CD4-positive, alpha-beta memory T cell (primary cell): ENCODE data around the gene SLC39A13. TPM values are rescaled to one million over a fixed set of nuclear protein-coding genes. Genes with fewer than 3 reads are reported as not detected.

Experiments used
- CTCF ChIA-PET: fragments of 350-600 bp; sonication (Branson Sonifier 250); formaldehyde crosslinking; loops from one replicate; lab custom pipeline; 2021; ENCODE audit warnings: inconsistent platforms; ENCODE audit not compliant: partially characterized antibody; lab: Charles Lee
- POLR2A ChIA-PET: fragments of 350-600 bp; sonication (Branson Sonifier 250); formaldehyde crosslinking; loops from one replicate; lab custom pipeline; 2021; ENCODE audit not compliant: partially characterized antibody; lab: Charles Lee
- DNase-seq, 5 donors: peaks; one replicate each; pipeline versions ENCODE4 v3.0.0 to v3.0.0-alpha.2; 2020 to 2022; ENCODE audit warnings: mixed read lengths in 1 of 5
- H3K27ac ChIP-seq: one replicate; pipeline ENCODE4 v1.7.0; 2013; ENCODE audit warnings: low read depth, low read length
- H3K27me3 ChIP-seq: 2 replicates; pipeline ENCODE4 v1.7.0; 2013; ENCODE audit warnings: mild to moderate bottlenecking, low read length, moderate library complexity; ENCODE audit not compliant: insufficient read depth
- H3K36me3 ChIP-seq: 2 replicates; pipeline ENCODE4 v1.7.0; 2013; ENCODE audit warnings: mild to moderate bottlenecking, low read length, moderate library complexity; ENCODE audit not compliant: insufficient read depth
- H3K4me1 ChIP-seq: 2 replicates; pipeline ENCODE4 v1.7.0; 2013; ENCODE audit warnings: mild to moderate bottlenecking, low read length, moderate library complexity; ENCODE audit not compliant: insufficient read depth
- H3K4me3 ChIP-seq, 2 donors: one replicate each; pipeline ENCODE4 v1.7.0; 2013; ENCODE audit warnings: low read length in 2 of 2, mild to moderate bottlenecking in 1 of 2
- H3K9me3 ChIP-seq, 2 donors: one replicate each; pipeline ENCODE4 v1.7.0; 2013; ENCODE audit warnings: low read length in 2 of 2, control low read depth in 1 of 2; ENCODE audit not compliant: control insufficient read depth in 1 of 2
- H3K27ac Mint-ChIP-seq, 7 donors: one replicate each; pipeline ENCODE4 v1.8.0; 2020 to 2021; ENCODE audit warnings: mixed read lengths in 7 of 7, mild to moderate bottlenecking in 6 of 7, inconsistent platforms in 3 of 7, moderate library complexity in 3 of 7
- H3K27me3 Mint-ChIP-seq, 2 donors: one replicate each; pipeline ENCODE4 v1.8.0; 2020 to 2021; ENCODE audit warnings: mixed read lengths in 2 of 2
- H3K36me3 Mint-ChIP-seq, 2 donors: one replicate each; pipeline ENCODE4 v1.8.0; 2020 to 2021; ENCODE audit warnings: mixed read lengths in 2 of 2, inconsistent platforms in 1 of 2, mild to moderate bottlenecking in 1 of 2
- H3K4me1 Mint-ChIP-seq, 4 donors: one replicate each; pipeline ENCODE4 v1.8.0; 2020 to 2021; ENCODE audit warnings: mixed read lengths in 4 of 4, mild to moderate bottlenecking in 1 of 4
- H3K4me3 Mint-ChIP-seq, 8 donors: one replicate each; pipeline ENCODE4 v1.8.0; 2020 to 2021; ENCODE audit warnings: mixed read lengths in 8 of 8, mild to moderate bottlenecking in 7 of 8, moderate library complexity in 6 of 8, inconsistent platforms in 3 of 8
- H3K9me3 Mint-ChIP-seq, 8 donors: one replicate each; pipeline ENCODE4 v1.8.0; 2020 to 2021; ENCODE audit warnings: mixed read lengths in 8 of 8, mild to moderate bottlenecking in 5 of 8, inconsistent platforms in 3 of 8, moderate library complexity in 1 of 8
- intact Hi-C: fragments of 100-400 bp; cut with micrococcal nuclease; formaldehyde crosslinking; loops from one replicate; pipeline ENCODE4 v1.15.1; 2023
- polyA plus RNA-seq, 2 donors: library from polyadenylated mRNA; unstranded; fragments of 300-500 nt; fragmentation: Illumina TruSeq; gene quantifications; one replicate each; pipeline ENCODE4 v1.2.3, GENCODE V29; 2021
- total RNA-seq, 2 experiments: library from RNA; stranded (reverse); gene quantifications; one replicate each; pipeline ENCODE4 v1.2.3, GENCODE V29; 2021

The SLC39A13 gene
- total and polyA plus RNA-seq, 4 experiments from 2014 or later, result 22.3 to 68.3 (median 48.6) TPM

GRCh38 chr11:47425611-47426010 lies 17.2 kb downstream of the SLC39A13 start:
- Mint-ChIP-seq H3K4me1 (peaks cover 12 to 32% (median 22%) of the 10 kb centered on the region in 4 donors), H3K27ac (peak overlapping the region; percentile 92 to 99 (median 99)), H3K4me3 (peak overlapping the region; percentile 99 to 100 (median 100)), H3K36me3 (peaks cover 18 to 43% of the 10 kb centered on the region in 2 donors), H3K27me3 (no peaks in the 10 kb centered on the region), H3K9me3 (peaks cover 0 to 2% (median 0%) of the 10 kb centered on the region in 8 donors)
- Histone ChIP-seq H3K9me3 (no peaks in the 10 kb centered on the region), H3K4me3 (peak overlapping the region; percentile 64 to 91), H3K27me3 (no peaks in the 10 kb centered on the region), H3K36me3 (peaks cover 28% of the 10 kb centered on the region), H3K4me1 (peaks cover 18% of the 10 kb centered on the region), H3K27ac (peak overlapping the region; percentile 85)
- CTCF ChIA-PET, result interaction anchor here (2.2 to 6.2 kb wide), 2 partner anchors 15 to 427 kb away, joined by 4 to 59 read pairs; partner anchors contain the start of gene SLC39A13
- DNase-seq, result no peak
- intact Hi-C loops, result loop anchor here (1.0 to 2.0 kb wide), 8 partner anchors 17 to 489 kb away; partner anchors contain the start of genes ACP2, CELF1, CSTPP1 and FNBP4
- POLR2A ChIA-PET, result interaction anchor here (0.6 to 3.9 kb wide), 12 partner anchors 8 to 249 kb away, joined by 3 to 72 read pairs (median 8); partner anchors contain the start of genes ACP2, ARFGAP2, CELF1 and DDB2

GRCh38 chr11:47426062-47426956 lies 17.9 kb downstream of the SLC39A13 start, which contains the start of gene PSMC3:
PSMC3 (minus strand) TSS chr11:47426439; CDS start chr11:47426279, 160 bp downstream.
- peaks cover 18% of the 10 kb centered on the region for H3K4me1 ChIP-seq
- intact Hi-C loops, result loop anchor here (1.0 to 2.0 kb wide), 8 partner anchors 18 to 490 kb away; partner anchors contain the start of genes ACP2, CELF1, CSTPP1 and FNBP4
- no peaks in the 10 kb centered on the region for H3K27me3 ChIP-seq
- Mint-ChIP-seq H3K9me3 (peaks cover 0 to 2% (median 0%) of the 10 kb centered on the region in 8 donors), H3K4me3 (peak within 1 kb of the TSS; percentile 99 to 100 (median 100)), H3K27me3 (no peaks in the 10 kb centered on the region), H3K4me1 (peaks cover 12 to 32% (median 22%) of the 10 kb centered on the region in 4 donors), H3K27ac (peak within 1 kb of the TSS; percentile 92 to 99 (median 99)), H3K36me3 (peaks cover 18 to 39% of the 10 kb centered on the region in 2 donors)
- POLR2A ChIA-PET, result interaction anchor here (1.3 to 3.9 kb wide), 12 partner anchors 8 to 249 kb away, joined by 4 to 72 read pairs (median 8); partner anchors contain the start of genes ACP2, ARFGAP2, CELF1 and DDB2
- H3K27ac ChIP-seq, result peak within 1 kb of the TSS; percentile 85
- CTCF ChIA-PET, result interaction anchor here (1.2 to 6.2 kb wide), 2 partner anchors 16 to 127 kb away, joined by 3 to 59 read pairs; partner anchors contain the start of gene SLC39A13
- H3K36me3 ChIP-seq, result peaks cover 21% of the 10 kb centered on the region
- H3K9me3 ChIP-seq, result no peaks in the 10 kb centered on the region
- peak within 1 kb of the TSS; percentile 64 to 91 for H3K4me3 ChIP-seq
- peak; percentile 94 to 97 (median 96) for DNase-seq

GRCh38 chr11:47430524-47430923 lies 22.1 kb downstream of the SLC39A13 start:
- no peak for DNase-seq
- Histone ChIP-seq H3K27ac (no peak overlapping the region), H3K4me3 (no peak overlapping the region), H3K4me1 (peaks cover 2% of the 10 kb centered on the region), H3K9me3 (no peaks in the 10 kb centered on the region), H3K27me3 (no peaks in the 10 kb centered on the region), H3K36me3 (no peaks in the 10 kb centered on the region)
- ChIA-PET CTCF (no interaction called here), POLR2A (no interaction called here)
- Mint-ChIP-seq H3K4me3 (no peak overlapping the region), H3K27me3 (no peaks in the 10 kb centered on the region), H3K27ac (no peak overlapping the region), H3K4me1 (peaks cover 5 to 13% (median 9%) of the 10 kb centered on the region in 4 donors), H3K36me3 (peaks cover 4 to 11% of the 10 kb centered on the region in 2 donors), H3K9me3 (peaks cover 0 to 2% (median 0%) of the 10 kb centered on the region in 8 donors)
- intact Hi-C loops, result no loop called here

GRCh38 chr11:47431356-47432083 lies 23.1 kb downstream of the SLC39A13 start:
- no peaks in the 10 kb centered on the region for H3K27me3 Mint-ChIP-seq
- Histone ChIP-seq H3K4me3 (no peak overlapping the region), H3K9me3 (no peaks in the 10 kb centered on the region), H3K27me3 (no peaks in the 10 kb centered on the region), H3K36me3 (no peaks in the 10 kb centered on the region), H3K4me1 (no peaks in the 10 kb centered on the region), H3K27ac (no peak overlapping the region)
- CTCF ChIA-PET, result no interaction called here
- H3K4me1 Mint-ChIP-seq, result peaks cover under 1 to 3% (median 3%) of the 10 kb centered on the region in 4 donors
- H3K36me3 Mint-ChIP-seq, result peaks cover 0 to 2% of the 10 kb centered on the region in 2 donors
- no peak overlapping the region for H3K27ac Mint-ChIP-seq
- no peaks in the 10 kb centered on the region for H3K9me3 Mint-ChIP-seq
- no peak for DNase-seq
- H3K4me3 Mint-ChIP-seq, result no peak overlapping the region
- POLR2A ChIA-PET, result no interaction called here
- intact Hi-C loops, result no loop called here

- no peaks in the 10 kb centered on the region for H3K27me3 Mint-ChIP-seq
- no peak overlapping the region for H3K4me3 ChIP-seq
- H3K27me3 ChIP-seq, result no peaks in the 10 kb centered on the region
- ChIA-PET CTCF (no interaction called here), POLR2A (no interaction called here)
- H3K9me3 Mint-ChIP-seq, result peaks cover 0 to 1% (median 0%) of the 10 kb centered on the region in 8 donors
- no peak for DNase-seq
- no peaks in the 10 kb centered on the region for H3K9me3 ChIP-seq
- no peaks in the 10 kb centered on the region for H3K36me3 ChIP-seq
- H3K4me1 ChIP-seq, result no peaks in the 10 kb centered on the region
- no peak overlapping the region for H3K27ac ChIP-seq
- peak overlapping the region in 1 of 7 donors; percentile 63 for H3K27ac Mint-ChIP-seq
- H3K4me3 Mint-ChIP-seq, result no peak overlapping the region
- intact Hi-C loops, result no loop called here
- no peaks in the 10 kb centered on the region for H3K4me1 Mint-ChIP-seq
- no peaks in the 10 kb centered on the region for H3K36me3 Mint-ChIP-seq
These were observed 24.8 kb downstream of the SLC39A13 start for GRCh38 chr11:47433157-47433556.

- Mint-ChIP-seq H3K27ac (peak overlapping the region in 1 of 7 donors; percentile 83), H3K4me3 (no peak overlapping the region), H3K4me1 (no peaks in the 10 kb centered on the region), H3K36me3 (no peaks in the 10 kb centered on the region), H3K9me3 (peaks cover 0 to 1% (median 0%) of the 10 kb centered on the region in 8 donors), H3K27me3 (no peaks in the 10 kb centered on the region)
- Histone ChIP-seq H3K4me1 (no peaks in the 10 kb centered on the region), H3K36me3 (no peaks in the 10 kb centered on the region), H3K27me3 (no peaks in the 10 kb centered on the region), H3K27ac (no peak overlapping the region), H3K4me3 (no peak overlapping the region), H3K9me3 (no peaks in the 10 kb centered on the region)
- ChIA-PET POLR2A (no interaction called here), CTCF (no interaction called here)
- intact Hi-C loops, result no loop called here
- DNase-seq, result no peak
These were observed 25.8 kb downstream of the SLC39A13 start for GRCh38 chr11:47434011-47434786.
